A549 (cell line): ENCODE results near the gene DBNDD2.

Source experiments
- CEBPB ChIP-seq, 2 experiments: fragments of >200 bp in 1 of 2; sonication (Bioruptor Twin) in 1 of 2; formaldehyde crosslinking in 1 of 2; IDR thresholded peaks; 2 replicates each; pipeline ENCODE4 v1.6.1; 2012 to 2016
- CHD4 ChIP-seq: fragments of 200-600 bp; sonication (generic); IDR thresholded peaks from 2 replicates; pipeline ENCODE4 v1.6.1; 2016; ENCODE audit warnings: antibody characterized with exemption, mild to moderate bottlenecking, borderline replicate concordance
- KDM5A ChIP-seq: fragments of 200-600 bp; sonication (generic); IDR thresholded peaks from 2 replicates; pipeline ENCODE4 v1.6.1; 2016; ENCODE audit warnings: antibody characterized with exemption, mild to moderate bottlenecking
- NFE2L2 ChIP-seq: fragments of 150-350 bp; conservative IDR thresholded peaks from 2 replicates; pipeline ENCODE4 v1.6.1; 2014; ENCODE audit warnings: low read length
- NPAS2 ChIP-seq: fragments of 250-450 bp; sonication (Bioruptor Pico); IDR thresholded peaks from 2 replicates; pipeline ENCODE4 v1.8.0; 2022; ENCODE audit warnings: mild to moderate bottlenecking, moderate library complexity, borderline replicate concordance
- POLR2A ChIP-seq: IDR thresholded peaks from 2 replicates; pipeline ENCODE4 v1.6.1; 2012; ENCODE audit warnings: mild to moderate bottlenecking, low read length
- RCOR1 ChIP-seq: fragments of 150-350 bp; IDR thresholded peaks from 2 replicates; pipeline ENCODE4 v1.6.1; 2014; ENCODE audit warnings: antibody characterized with exemption, low read length, low read depth
- SMC3 ChIP-seq: fragments of >200 bp; sonication (Bioruptor Twin); formaldehyde crosslinking; IDR thresholded peaks from 3 replicates; pipeline ENCODE4 v1.6.1; 2018; ENCODE audit warnings: inconsistent platforms
- TF ChIP-seq, protein P1 (sequence below): fragments of 250-450 bp; sonication (Bioruptor Pico); IDR thresholded peaks from 2 replicates; pipeline ENCODE4 v1.5.0; 2021; ENCODE audit warnings: mild to moderate bottlenecking, moderate library complexity, borderline replicate concordance
- TF ChIP-seq, protein P2 (sequence below): fragments of >200 bp; sonication (Bioruptor Twin); formaldehyde crosslinking; IDR thresholded peaks from 3 replicates; pipeline ENCODE4 v1.5.1; 2016
- TF ChIP-seq, protein P3 (sequence below): fragments of 250-450 bp; sonication (Bioruptor Pico); IDR thresholded peaks from 2 replicates; pipeline ENCODE4 v1.5.0; 2020; ENCODE audit warnings: low read depth, mild to moderate bottlenecking, moderate library complexity
- TF ChIP-seq, protein P4 (sequence below): IDR thresholded peaks from 2 replicates; pipeline ENCODE4 v1.6.1; 2012; ENCODE audit warnings: low read depth, borderline replicate concordance

DNA sequence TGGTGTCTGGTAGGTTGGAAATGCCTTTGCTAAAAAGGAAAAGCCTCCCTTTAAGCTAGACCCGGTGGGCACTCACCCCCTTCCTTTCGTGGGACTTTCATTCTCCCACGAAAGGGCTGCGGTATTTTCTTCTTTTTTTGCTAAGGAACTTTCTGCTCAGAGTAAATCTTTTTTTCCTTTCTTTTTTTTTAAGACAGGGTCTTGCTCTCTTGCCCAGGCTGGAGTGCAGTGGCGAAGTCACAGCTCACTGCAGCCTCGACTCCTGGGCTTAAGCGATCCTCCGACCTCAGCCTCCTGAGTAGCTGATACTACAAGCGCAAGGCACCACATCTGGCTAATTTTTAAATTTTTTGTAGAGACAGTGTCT, 34.0 kb upstream of the DBNDD2 start:
- TF ChIP-seq, protein P1, sequence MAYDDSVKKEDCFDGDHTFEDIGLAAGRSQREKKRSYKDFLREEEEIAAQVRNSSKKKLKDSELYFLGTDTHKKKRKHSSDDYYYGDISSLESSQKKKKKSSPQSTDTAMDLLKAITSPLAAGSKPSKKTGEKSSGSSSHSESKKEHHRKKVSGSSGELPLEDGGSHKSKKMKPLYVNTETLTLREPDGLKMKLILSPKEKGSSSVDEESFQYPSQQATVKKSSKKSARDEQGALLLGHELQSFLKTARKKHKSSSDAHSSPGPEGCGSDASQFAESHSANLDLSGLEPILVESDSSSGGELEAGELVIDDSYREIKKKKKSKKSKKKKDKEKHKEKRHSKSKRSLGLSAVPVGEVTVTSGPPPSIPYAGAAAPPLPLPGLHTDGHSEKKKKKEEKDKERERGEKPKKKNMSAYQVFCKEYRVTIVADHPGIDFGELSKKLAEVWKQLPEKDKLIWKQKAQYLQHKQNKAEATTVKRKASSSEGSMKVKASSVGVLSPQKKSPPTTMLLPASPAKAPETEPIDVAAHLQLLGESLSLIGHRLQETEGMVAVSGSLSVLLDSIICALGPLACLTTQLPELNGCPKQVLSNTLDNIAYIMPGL (CRISPR knock-in tag) = no peak
- TF ChIP-seq, protein P2, sequence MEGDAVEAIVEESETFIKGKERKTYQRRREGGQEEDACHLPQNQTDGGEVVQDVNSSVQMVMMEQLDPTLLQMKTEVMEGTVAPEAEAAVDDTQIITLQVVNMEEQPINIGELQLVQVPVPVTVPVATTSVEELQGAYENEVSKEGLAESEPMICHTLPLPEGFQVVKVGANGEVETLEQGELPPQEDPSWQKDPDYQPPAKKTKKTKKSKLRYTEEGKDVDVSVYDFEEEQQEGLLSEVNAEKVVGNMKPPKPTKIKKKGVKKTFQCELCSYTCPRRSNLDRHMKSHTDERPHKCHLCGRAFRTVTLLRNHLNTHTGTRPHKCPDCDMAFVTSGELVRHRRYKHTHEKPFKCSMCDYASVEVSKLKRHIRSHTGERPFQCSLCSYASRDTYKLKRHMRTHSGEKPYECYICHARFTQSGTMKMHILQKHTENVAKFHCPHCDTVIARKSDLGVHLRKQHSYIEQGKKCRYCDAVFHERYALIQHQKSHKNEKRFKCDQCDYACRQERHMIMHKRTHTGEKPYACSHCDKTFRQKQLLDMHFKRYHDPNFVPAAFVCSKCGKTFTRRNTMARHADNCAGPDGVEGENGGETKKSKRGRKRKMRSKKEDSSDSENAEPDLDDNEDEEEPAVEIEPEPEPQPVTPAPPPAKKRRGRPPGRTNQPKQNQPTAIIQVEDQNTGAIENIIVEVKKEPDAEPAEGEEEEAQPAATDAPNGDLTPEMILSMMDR = no peak
- TF ChIP-seq CHD4 (no peak), NFE2L2 (no peak), POLR2A (no peak), KDM5A (no peak), CEBPB (IDR thresholded peaks at IDR 0.05) (no peak), RCOR1 (no peak), NPAS2 (CRISPR knock-in tag) (no peak), SMC3 (no peak)
- TF ChIP-seq, protein P3, sequence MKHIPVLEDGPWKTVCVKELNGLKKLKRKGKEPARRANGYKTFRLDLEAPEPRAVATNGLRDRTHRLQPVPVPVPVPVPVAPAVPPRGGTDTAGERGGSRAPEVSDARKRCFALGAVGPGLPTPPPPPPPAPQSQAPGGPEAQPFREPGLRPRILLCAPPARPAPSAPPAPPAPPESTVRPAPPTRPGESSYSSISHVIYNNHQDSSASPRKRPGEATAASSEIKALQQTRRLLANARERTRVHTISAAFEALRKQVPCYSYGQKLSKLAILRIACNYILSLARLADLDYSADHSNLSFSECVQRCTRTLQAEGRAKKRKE (CRISPR knock-in tag) = no peak
- TF ChIP-seq, protein P4, sequence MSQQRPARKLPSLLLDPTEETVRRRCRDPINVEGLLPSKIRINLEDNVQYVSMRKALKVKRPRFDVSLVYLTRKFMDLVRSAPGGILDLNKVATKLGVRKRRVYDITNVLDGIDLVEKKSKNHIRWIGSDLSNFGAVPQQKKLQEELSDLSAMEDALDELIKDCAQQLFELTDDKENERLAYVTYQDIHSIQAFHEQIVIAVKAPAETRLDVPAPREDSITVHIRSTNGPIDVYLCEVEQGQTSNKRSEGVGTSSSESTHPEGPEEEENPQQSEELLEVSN = no peak
